Suprapubic skin (tissue), 4 donors: ENCODE results near the gene ZNF18.

Experiments used
- CTCF ChIP-seq, 2 donors: fragments of 200-600 bp in 1 of 2; fragments of 450-650 bp in 1 of 2; sonication (generic) in 1 of 2; IDR thresholded peaks; one replicate each; pipeline ENCODE4 v1.5.1; 2016 to 2019; ENCODE audit warnings: antibody characterized with exemption in 2 of 2, mild to moderate bottlenecking in 1 of 2, moderate library complexity in 1 of 2
- EP300 ChIP-seq: sonication (generic); formaldehyde crosslinking; IDR thresholded peaks from one replicate; pipeline ENCODE4 v1.6.1; 2017; ENCODE audit warnings: antibody characterized with exemption
- POLR2A ChIP-seq, 2 donors: fragments of 450-650 bp; IDR thresholded peaks; one replicate each; pipeline ENCODE4 v1.6.1; 2017; ENCODE audit warnings: antibody characterized with exemption in 2 of 2, mild to moderate bottlenecking in 2 of 2, moderate library complexity in 2 of 2
- POLR2AphosphoS5 ChIP-seq, 3 donors: sonication (generic); formaldehyde crosslinking; IDR thresholded peaks; one replicate each; pipeline ENCODE4 v1.6.1; 2017; ENCODE audit warnings: antibody characterized with exemption in 3 of 3

DNA sequence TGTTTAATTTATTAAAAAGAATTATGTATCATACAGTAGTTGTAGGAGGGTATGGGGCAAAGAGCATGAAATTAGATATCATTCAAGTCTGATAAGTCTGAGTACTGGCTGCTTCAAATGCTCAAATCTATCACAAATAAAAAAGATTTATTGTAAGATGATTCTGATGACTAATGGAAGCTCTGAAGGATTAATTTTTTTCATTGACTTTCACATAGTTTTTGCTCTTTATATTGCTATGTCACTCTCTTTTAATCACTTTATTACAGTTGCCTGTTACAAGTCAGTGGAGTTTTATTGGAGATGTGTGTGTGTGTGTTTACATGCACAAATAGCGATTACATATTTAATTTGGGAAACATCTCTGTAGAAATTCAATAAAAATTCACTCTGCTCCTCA, 38.4 kb upstream of the ZNF18 start:
- TF ChIP-seq CTCF (IDR thresholded peaks at IDR 0.05): no peak
- no peak for TF ChIP-seq POLR2AphosphoS5 (IDR thresholded peaks at IDR 0.05)
- TF ChIP-seq POLR2A (IDR thresholded peaks at IDR 0.05): no peak
- no peak for TF ChIP-seq EP300
